HCT116 (cell line): ENCODE measurements around the gene FAM83D. TPM values are rescaled to one million over a fixed set of nuclear protein-coding genes. Genes with fewer than 3 reads are reported as not detected.

ENCODE experiments used
- ATAC-seq: fragments of 200-7000 bp; cut with Tn5 transposase; 2 replicates; pipeline ENCODE4 v1.9.1; 2020; ENCODE audit warnings: mild to moderate bottlenecking, moderate library complexity
- BruUV-seq: library from RNA; stranded (reverse); fragments of 400-500 nt; replicated peaks from 2 replicates; lab custom pipeline; 2021; lab: Mats Ljungman, UMichigan
- CTCF ChIA-PET: fragments of 300-600 bp; sonication (Branson Sonifier 250); formaldehyde crosslinking; loops from one replicate; lab custom pipeline; 2021; ENCODE audit warnings: antibody characterized with exemption; lab: Charles Lee
- POLR2A ChIA-PET: fragments of 300-600, 350-600 bp; sonication (Branson Sonifier 250); formaldehyde crosslinking; loops from one replicate; lab custom pipeline; 2021; ENCODE audit warnings: antibody characterized with exemption; lab: Charles Lee
- RAD21 ChIA-PET, 2 experiments: fragments of 300-600 bp; sonication (Branson Sonifier 250); formaldehyde crosslinking; loops; one replicate each; lab custom pipeline; 2023; ENCODE audit warnings: low total read pairs in 2 of 2; ENCODE audit not compliant: uncharacterized antibody in 2 of 2, unreplicated experiment in 2 of 2, low non-redundant PET in 1 of 2; lab: Charles Lee
- DNase-seq: peaks from one replicate; pipeline ENCODE4 v3.0.0-alpha.2; 2010; ENCODE audit warnings: low read depth, low spot score
- H2AFZ ChIP-seq: fragments of 200-600 bp; shearing (Covaris generic), sonication (generic); 2 replicates; pipeline ENCODE4 v1.6.1; 2017; ENCODE audit warnings: low read depth, mixed run types, mixed read lengths, antibody characterized with exemption, low read length; ENCODE audit not compliant: poor library complexity, severe bottlenecking
- H3K27ac ChIP-seq: 2 replicates; pipeline ENCODE4 v1.5.1; 2012; ENCODE audit warnings: low read depth, low read length
- H3K27me3 ChIP-seq: fragments of 200-600 bp; sonication (generic); 2 replicates; pipeline ENCODE4 v1.6.1; 2016; ENCODE audit warnings: mixed run types, low read length, mixed read lengths; ENCODE audit not compliant: insufficient read depth
- H3K36me3 ChIP-seq, 2 experiments: fragments of 200-500 bp in 1 of 2; fragments of 200-600 bp in 1 of 2; sonication (Bioruptor generic) in 1 of 2; sonication (generic) in 1 of 2; 2 replicates each; pipeline versions ENCODE4 v1.5.1 to v1.6.1; 2014 to 2016; ENCODE audit warnings: low read length in 2 of 2, inconsistent platforms in 1 of 2, mixed read lengths in 1 of 2, mixed run types in 1 of 2; ENCODE audit not compliant: insufficient read depth in 2 of 2, control insufficient read depth in 1 of 2
- H3K4me1 ChIP-seq, 2 experiments: fragments of 200-600 bp in 1 of 2; sonication (generic) in 1 of 2; 2 replicates each; pipeline versions ENCODE4 v1.5.1 to v1.6.1; 2012 to 2017; ENCODE audit warnings: low read length in 2 of 2, inconsistent platforms in 1 of 2, mild to moderate bottlenecking in 1 of 2, mixed read lengths in 1 of 2, mixed run types in 1 of 2, moderate library complexity in 1 of 2; ENCODE audit not compliant: insufficient read depth in 2 of 2, control insufficient read depth in 1 of 2
- H3K4me2 ChIP-seq: fragments of 200-600 bp; sonication (generic); 2 replicates; pipeline ENCODE4 v1.6.1; 2017; ENCODE audit warnings: mixed run types, low read length, mixed read lengths
- H3K4me3 ChIP-seq, 2 experiments: fragments of 200-600 bp in 1 of 2; sonication (generic) in 1 of 2; replicated peaks in 1 of 2; 2 replicates each; pipeline ENCODE4 v1.5.1; 2011 to 2016; ENCODE audit warnings: low read length in 2 of 2, control low read depth in 1 of 2, low read depth in 1 of 2, mild to moderate bottlenecking in 1 of 2, mixed read lengths in 1 of 2, mixed run types in 1 of 2
- H3K79me2 ChIP-seq: fragments of 200-600 bp; sonication (generic); 2 replicates; pipeline ENCODE4 v1.6.1; 2017; ENCODE audit warnings: mild to moderate bottlenecking, mixed run types, low read length, moderate library complexity, mixed read lengths; ENCODE audit not compliant: insufficient read depth
- H3K9ac ChIP-seq: fragments of 200-600 bp; sonication (generic); 2 replicates; pipeline ENCODE4 v1.6.1; 2016; ENCODE audit warnings: low read length, mixed read lengths
- H3K9me2 ChIP-seq: fragments of 200-600 bp; sonication (generic), shearing (Covaris generic); 2 replicates; pipeline ENCODE4 v1.6.1; 2017; ENCODE audit warnings: mixed run types, mild to moderate bottlenecking, moderate library complexity; ENCODE audit not compliant: insufficient read depth
- H3K9me3 ChIP-seq, 2 experiments: fragments of 200-500 bp in 1 of 2; fragments of 200-600 bp in 1 of 2; sonication (Bioruptor generic) in 1 of 2; sonication (generic) in 1 of 2; 2 replicates each; pipeline ENCODE4 v1.6.1; 2014 to 2017; ENCODE audit warnings: low read length in 2 of 2, mixed read lengths in 2 of 2, inconsistent platforms in 1 of 2, low read depth in 1 of 2, mild to moderate bottlenecking in 1 of 2, mixed run types in 1 of 2, moderate library complexity in 1 of 2; ENCODE audit not compliant: control insufficient read depth in 1 of 2, insufficient read depth in 1 of 2
- H4K20me1 ChIP-seq: fragments of 200-600 bp; sonication (generic), shearing (Covaris generic); 2 replicates; pipeline ENCODE4 v1.6.1; 2017; ENCODE audit warnings: mixed run types, mild to moderate bottlenecking, moderate library complexity; ENCODE audit not compliant: insufficient read depth
- CBX3 ChIP-seq: IDR thresholded peaks from 2 replicates; pipeline ENCODE4 v1.6.1; 2012; ENCODE audit warnings: low read depth
- CEBPB ChIP-seq: IDR thresholded peaks from 2 replicates; pipeline ENCODE4 v1.6.1; 2012; ENCODE audit warnings: low read depth
- EGR1 ChIP-seq: IDR thresholded peaks from 2 replicates; pipeline ENCODE4 v1.6.1; 2012; ENCODE audit warnings: low read depth
- ELF1 ChIP-seq: IDR thresholded peaks from 2 replicates; pipeline ENCODE4 v1.6.1; 2012; ENCODE audit warnings: low read depth, borderline replicate concordance
- EZH2phosphoT487 ChIP-seq: fragments of 200-600 bp; IDR thresholded peaks from 2 replicates; pipeline ENCODE4 v1.6.1; 2018; ENCODE audit warnings: antibody characterized with exemption, borderline replicate concordance
- FOSL1 ChIP-seq: IDR thresholded peaks from 2 replicates; pipeline ENCODE4 v1.6.1; 2012; ENCODE audit warnings: low read depth
- JUND ChIP-seq: IDR thresholded peaks from 2 replicates; pipeline ENCODE4 v1.6.1; 2012
- POLR2A ChIP-seq: IDR thresholded peaks from 2 replicates; pipeline ENCODE4 v1.7.0; 2011; ENCODE audit warnings: borderline replicate concordance; ENCODE audit not compliant: insufficient read depth, insufficient read length; ENCODE audit errors: extremely low read depth
- REST ChIP-seq: IDR thresholded peaks from 2 replicates; pipeline ENCODE4 v1.6.1; 2012; ENCODE audit warnings: low read depth
- SIN3A ChIP-seq: IDR thresholded peaks from 2 replicates; pipeline ENCODE4 v1.6.1; 2012; ENCODE audit warnings: low read depth
- SRF ChIP-seq: IDR thresholded peaks from 2 replicates; pipeline ENCODE4 v1.6.1; 2012; ENCODE audit warnings: low read depth
- TCF7L2 ChIP-seq: IDR thresholded peaks from 2 replicates; pipeline ENCODE4 v1.7.0; 2011; ENCODE audit warnings: borderline replicate concordance, inconsistent platforms; ENCODE audit not compliant: insufficient read depth, insufficient read length; ENCODE audit errors: extremely low read depth
- YY1 ChIP-seq: IDR thresholded peaks from 2 replicates; pipeline ENCODE4 v1.6.1; 2011; ENCODE audit warnings: low read length, low read depth, moderate library complexity, mild to moderate bottlenecking; ENCODE audit not compliant: insufficient replicate concordance; ENCODE audit errors: extremely low read depth
- ZFX ChIP-seq: fragments of 450-650 bp; IDR thresholded peaks from 2 replicates; pipeline ENCODE4 v1.6.1; 2017
- ZNF274 ChIP-seq: fragments of 200-500 bp; sonication (Bioruptor generic); IDR thresholded peaks from 2 replicates; pipeline ENCODE4 v1.6.1; 2014; ENCODE audit warnings: mild to moderate bottlenecking, low read depth, low read length, inconsistent platforms
- intact Hi-C: fragments of 100-400 bp; cut with micrococcal nuclease; formaldehyde crosslinking; loops from 2 replicates; pipeline ENCODE4 v1.10.0; 2022
- total RNA-seq: library from RNA; stranded (reverse); gene quantifications from one replicate; pipeline ENCODE4 v1.2.1, GENCODE V29; 2021; ENCODE audit not compliant: unreplicated experiment
- TF ChIP-seq, protein P1 (sequence below): IDR thresholded peaks from 2 replicates; pipeline ENCODE4 v1.6.1; 2012
- TF ChIP-seq, protein P2 (sequence below): IDR thresholded peaks from 2 replicates; pipeline ENCODE4 v1.6.1; 2011; ENCODE audit warnings: mild to moderate bottlenecking, low read length, moderate library complexity; ENCODE audit not compliant: insufficient replicate concordance; ENCODE audit errors: extremely low read depth
- TF ChIP-seq, protein P3 (sequence below), 3 experiments: fragments of 200-600 bp in 1 of 3; sonication (generic) in 1 of 3; IDR thresholded peaks in 2 of 3; conservative IDR thresholded peaks in 1 of 3; 2 replicates each; pipeline ENCODE4 v1.5.1; 2012 to 2017; ENCODE audit warnings: low read depth in 2 of 3, low read length in 2 of 3, antibody characterized with exemption in 1 of 3, borderline replicate concordance in 1 of 3, control low read depth in 1 of 3, mild to moderate bottlenecking in 1 of 3, mixed read lengths in 1 of 3, mixed run types in 1 of 3, moderate library complexity in 1 of 3; ENCODE audit not compliant: insufficient read depth in 1 of 3

FAM83D gene
- total RNA-seq, 1 experiment from 2014 or later: 51.1 TPM

GRCh38 chr20:38905375-38905774 lies 20.8 kb upstream of the FAM83D start:
- ChIA-PET POLR2A (no interaction called here), CTCF (no interaction called here), RAD21 (no interaction called here)
- Histone ChIP-seq H3K4me3 (no peak overlapping the region), H3K4me2 (no peak overlapping the region), H3K27ac (no peak overlapping the region), H3K9ac (no peak overlapping the region), H4K20me1 (no peaks in the 10 kb centered on the region), H3K4me1 (no peaks in the 10 kb centered on the region), H3K27me3 (peaks cover 6% of the 10 kb centered on the region; the same call in 1 of the 2 replicates), H3K36me3 (no peaks in the 10 kb centered on the region), H3K79me2 (no peaks in the 10 kb centered on the region), H3K9me3 (peaks cover 0 to 3% of the 10 kb centered on the region in 2 experiments; a peak in 1 of 4 replicates), H2AFZ (no peak overlapping the region), H3K9me2 (no peaks in the 10 kb centered on the region)
- DNase-seq (no peak), ATAC-seq (no peak)
- TF ChIP-seq CEBPB: no peak
- TF ChIP-seq CBX3: no peak
- TF ChIP-seq JUND: no peak
- TF ChIP-seq ELF1: no peak
- TF ChIP-seq SRF: no peak
- no peak for TF ChIP-seq ZFX
- no peak for TF ChIP-seq YY1
- no peak for TF ChIP-seq REST
- TF ChIP-seq, protein P1, sequence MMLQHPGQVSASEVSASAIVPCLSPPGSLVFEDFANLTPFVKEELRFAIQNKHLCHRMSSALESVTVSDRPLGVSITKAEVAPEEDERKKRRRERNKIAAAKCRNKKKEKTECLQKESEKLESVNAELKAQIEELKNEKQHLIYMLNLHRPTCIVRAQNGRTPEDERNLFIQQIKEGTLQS: no peak
- TF ChIP-seq EGR1: no peak
- TF ChIP-seq SIN3A: no peak
- TF ChIP-seq TCF7L2: no peak
- TF ChIP-seq FOSL1: no peak
- no peak for TF ChIP-seq POLR2A
- TF ChIP-seq ZNF274: no peak
- TF ChIP-seq EZH2phosphoT487: no peak
- TF ChIP-seq, protein P2, sequence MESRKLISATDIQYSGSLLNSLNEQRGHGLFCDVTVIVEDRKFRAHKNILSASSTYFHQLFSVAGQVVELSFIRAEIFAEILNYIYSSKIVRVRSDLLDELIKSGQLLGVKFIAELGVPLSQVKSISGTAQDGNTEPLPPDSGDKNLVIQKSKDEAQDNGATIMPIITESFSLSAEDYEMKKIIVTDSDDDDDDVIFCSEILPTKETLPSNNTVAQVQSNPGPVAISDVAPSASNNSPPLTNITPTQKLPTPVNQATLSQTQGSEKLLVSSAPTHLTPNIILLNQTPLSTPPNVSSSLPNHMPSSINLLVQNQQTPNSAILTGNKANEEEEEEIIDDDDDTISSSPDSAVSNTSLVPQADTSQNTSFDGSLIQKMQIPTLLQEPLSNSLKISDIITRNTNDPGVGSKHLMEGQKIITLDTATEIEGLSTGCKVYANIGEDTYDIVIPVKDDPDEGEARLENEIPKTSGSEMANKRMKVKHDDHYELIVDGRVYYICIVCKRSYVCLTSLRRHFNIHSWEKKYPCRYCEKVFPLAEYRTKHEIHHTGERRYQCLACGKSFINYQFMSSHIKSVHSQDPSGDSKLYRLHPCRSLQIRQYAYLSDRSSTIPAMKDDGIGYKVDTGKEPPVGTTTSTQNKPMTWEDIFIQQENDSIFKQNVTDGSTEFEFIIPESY: no peak
- TF ChIP-seq, protein P3, sequence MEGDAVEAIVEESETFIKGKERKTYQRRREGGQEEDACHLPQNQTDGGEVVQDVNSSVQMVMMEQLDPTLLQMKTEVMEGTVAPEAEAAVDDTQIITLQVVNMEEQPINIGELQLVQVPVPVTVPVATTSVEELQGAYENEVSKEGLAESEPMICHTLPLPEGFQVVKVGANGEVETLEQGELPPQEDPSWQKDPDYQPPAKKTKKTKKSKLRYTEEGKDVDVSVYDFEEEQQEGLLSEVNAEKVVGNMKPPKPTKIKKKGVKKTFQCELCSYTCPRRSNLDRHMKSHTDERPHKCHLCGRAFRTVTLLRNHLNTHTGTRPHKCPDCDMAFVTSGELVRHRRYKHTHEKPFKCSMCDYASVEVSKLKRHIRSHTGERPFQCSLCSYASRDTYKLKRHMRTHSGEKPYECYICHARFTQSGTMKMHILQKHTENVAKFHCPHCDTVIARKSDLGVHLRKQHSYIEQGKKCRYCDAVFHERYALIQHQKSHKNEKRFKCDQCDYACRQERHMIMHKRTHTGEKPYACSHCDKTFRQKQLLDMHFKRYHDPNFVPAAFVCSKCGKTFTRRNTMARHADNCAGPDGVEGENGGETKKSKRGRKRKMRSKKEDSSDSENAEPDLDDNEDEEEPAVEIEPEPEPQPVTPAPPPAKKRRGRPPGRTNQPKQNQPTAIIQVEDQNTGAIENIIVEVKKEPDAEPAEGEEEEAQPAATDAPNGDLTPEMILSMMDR (IDR thresholded peaks at IDR 0.05 in 2 of 3, conservative IDR thresholded peaks at IDR 0.05 in 1 of 3; ENCODE audit: borderline replicate concordance in 1 of 3, insufficient read depth in 1 of 3, low read depth in 2 of 3, low read length in 2 of 3): no peak
- intact Hi-C loops: no loop called here
- no TSS peak for BruUV-seq
